Heart left ventricle (tissue), 16 donors: ENCODE data around the gene MME. TPM values are rescaled to one million over a fixed set of nuclear protein-coding genes. Genes with fewer than 3 reads are reported as not detected.

Experiments
- ATAC-seq, 4 donors: fragments of 200-7000 bp; cut with Tn5 transposase; one replicate each; pipeline ENCODE4 v1.9.1; 2020 to 2022; ENCODE audit warnings: moderate library complexity in 4 of 4, mild to moderate bottlenecking in 3 of 4, moderate number of reproducible peaks in 1 of 4
- DNase-seq, 5 donors: peaks; one replicate each; pipeline ENCODE4 v3.0.0-alpha.2; 2020
- H3K27ac ChIP-seq, 12 donors: fragments of 200-600 bp; sonication (generic) in 4 of 12; one replicate each; pipeline versions ENCODE4 v1.5.0 to v1.8.0; 2016 to 2022; ENCODE audit warnings: mild to moderate bottlenecking in 2 of 12
- H3K27me3 ChIP-seq, 9 donors: fragments of 200-600 bp; sonication (generic) in 2 of 9; one replicate each; pipeline versions ENCODE4 v1.5.1 to v1.8.0; 2016 to 2022; ENCODE audit warnings: mild to moderate bottlenecking in 3 of 9
- H3K36me3 ChIP-seq, 9 donors: fragments of 200-600 bp; sonication (generic) in 2 of 9; one replicate each; pipeline versions ENCODE4 v1.5.0 to v1.8.0; 2018 to 2022; ENCODE audit warnings: mild to moderate bottlenecking in 2 of 9
- H3K4me1 ChIP-seq, 12 donors: fragments of 200-600 bp; sonication (generic) in 4 of 12; one replicate each; pipeline versions ENCODE4 v1.5.0 to v1.8.0; 2016 to 2022; ENCODE audit warnings: mild to moderate bottlenecking in 3 of 12
- H3K4me3 ChIP-seq, 12 donors: fragments of 200-600 bp; sonication (generic) in 4 of 12; one replicate each; pipeline versions ENCODE4 v1.5.0 to v1.8.0; 2017 to 2022; ENCODE audit warnings: mild to moderate bottlenecking in 9 of 12, moderate library complexity in 4 of 12
- H3K9me3 ChIP-seq, 12 donors: fragments of 200-600 bp; sonication (generic) in 4 of 12; one replicate each; pipeline versions ENCODE4 v1.5.0 to v1.8.0; 2016 to 2022; ENCODE audit warnings: mild to moderate bottlenecking in 1 of 12
- POLR2A ChIP-seq, 2 donors: fragments of 450-650 bp; IDR thresholded peaks; one replicate each; pipeline ENCODE4 v1.6.1; 2017; ENCODE audit warnings: antibody characterized with exemption in 2 of 2, mild to moderate bottlenecking in 2 of 2, moderate library complexity in 2 of 2
- WGBS, 4 donors: extraction: QIAGEN DNeasy Blood & Tissue Kit in 2 of 4; methylation state at CpG; one replicate each; pipeline versions ENCODE4 v1.1.5 to v1.1.7; 2013 to 2018; 5-methylcytosine and 5-hydroxymethylcytosine counted together
- intact Hi-C, 10 donors: fragments of 100-400 bp; cut with DNase I; formaldehyde crosslinking; loops; one replicate each; pipeline versions ENCODE4 v1.11.1 to v1.14.2; 2022
- long read RNA-seq, 3 donors: library from polyadenylated mRNA; unstranded; transcript quantifications; one replicate each; pipeline ENCODE4 v2.0.0, GENCODE V29; 2020 to 2021
- polyA plus RNA-seq, 2 donors: library from polyadenylated mRNA; stranded (reverse); fragments of 200-250 nt; gene quantifications; one replicate each; pipeline ENCODE4 v1.2.3, GENCODE V29; 2013
- total RNA-seq, 9 donors: library from RNA; depleted of rRNA in 2 of 9; stranded (reverse); fragments of >200 nt in 2 of 9; fragmentation: NEBNext Ultra II Directional in 3 of 9; extraction: Animal tissue kit (Norgen Biotek cat#: 25700) in 3 of 9; gene quantifications; one replicate each; pipeline versions ENCODE4 v1.1.0 to v1.2.4, GENCODE V29; 2016 to 2023
- TF ChIP-seq, protein P1 (sequence below), 12 donors: fragments of 200-600 bp; sonication (generic) in 4 of 12; IDR thresholded peaks; one replicate each; pipeline versions ENCODE4 v1.5.0 to v1.8.0; 2018 to 2022; ENCODE audit warnings: antibody characterized with exemption in 12 of 12, mild to moderate bottlenecking in 5 of 12
- donor health status: ischemic (EF 13 %, LVEDD 7.1; RV severe dilation, severe dysfunction).
- donor health status: healthy with polysubstance abuse.
- donor health status: DM: no; HTN: yes; CAD: no.
- donor health status: DM: no; HTN: no; CAD: no.
- donor health status: ischemic (EF 25% LVEDD 6.9; RV normal size, moderate dysfunction).
- donor health status: ischemic (EF 25% LVEDD 5.7; RV mildly dilated, moderate dysfunction).
- donor health status: healthy.
- donor health status: DM: yes; HTN: yes; CAD: no.
- donor health status: ischemic (EF 35%, LVEDD 5.7; RV mildly dilated, moderate dysfunction).
- donor health status: nonischemic (EF 11% LVEDD 7.7; RV severe dilation, severe dysfunction).
- donor health status: DM: yes; HTN: yes; CAD: no.
- donor health status: PGD.
- donor health status: ischemic (EF 29% LVEDD 5.4; RV normal size, mild dysfunction).
- donor health status: nonischemic (EF 23%, LVEDD 6.1; RV moderate dilation, normal function).

Gene MME
- total RNA-seq = 10 to 100 TPM in 1 of 9 donors, 1 to 10 TPM in 7, under 1 TPM in 1; 0.88 to 18.5 (median 5.3) TPM
- polyA plus RNA-seq = 1 to 10 TPM in 1 of 2 donors, under 1 TPM in 1; 0.84 to 9.6 TPM
- long read RNA-seq, donor 1, partial matches to known transcripts = 0 of 1 reads
- long read RNA-seq, donor 1, other reads (novel, unspliced or antisense) = 1 of 1 reads
- long read RNA-seq, donor 2, full-length matches to known transcripts = 1 of 2 reads
- long read RNA-seq, donor 2, partial matches to known transcripts = 0 of 2 reads
- long read RNA-seq, donor 2, other reads (novel, unspliced or antisense) = 1 of 2 reads
- long read RNA-seq, donor 3, partial matches to known transcripts = 1 of 1 reads
- long read RNA-seq, donor 3, other reads (novel, unspliced or antisense) = 0 of 1 reads

DNA sequence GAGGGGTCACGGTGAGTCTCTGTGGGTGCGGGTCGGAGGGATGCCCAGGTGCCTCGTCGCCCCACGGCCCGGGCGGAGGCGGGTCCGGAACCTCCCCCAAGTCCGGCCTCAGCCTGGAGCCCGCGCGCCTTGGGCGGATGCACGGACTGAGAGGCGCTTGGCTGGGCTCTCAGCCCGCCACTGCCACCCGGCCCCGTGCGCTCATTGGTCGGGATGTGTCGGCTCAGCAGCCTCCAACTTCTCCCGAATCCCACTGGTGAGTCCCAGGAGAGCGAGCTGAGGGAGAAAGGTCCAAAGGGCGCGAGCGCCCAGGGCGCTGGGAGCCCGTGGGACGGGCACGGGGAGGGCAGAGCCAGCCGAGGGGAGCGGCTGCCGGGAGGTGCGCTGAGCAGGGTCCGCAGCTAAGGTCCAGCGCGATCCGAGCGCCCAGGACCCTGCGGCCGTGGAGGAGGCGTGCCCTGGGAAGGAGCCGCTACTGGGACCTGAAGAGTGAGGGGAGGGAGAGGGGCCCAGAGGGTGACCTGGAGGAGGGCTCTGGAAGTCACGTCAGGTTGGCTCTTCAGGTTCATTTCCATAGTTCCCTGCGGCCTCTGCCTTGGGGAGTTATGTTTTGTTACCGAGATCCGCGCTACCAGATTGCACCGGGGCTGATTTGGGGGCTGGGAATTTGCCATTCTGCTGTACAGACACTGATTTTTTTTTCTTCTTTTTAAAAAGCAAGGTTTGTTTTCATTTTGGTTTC is at the start of gene MME:
Gene MME, plus strand, starts transcription at position 574 of the 742 bp plus-strand sequence. CDS start 3,849 bp downstream, outside the sequence.
- DNase-seq (peak; percentile 14 to 67 (median 32)), ATAC-seq (peak; percentile 58 to 92 (median 82))
- H3K36me3 ChIP-seq = peaks cover 0 to 2% (median 0%) of the 10 kb centered on the region in 9 donors
- H3K9me3 ChIP-seq = peaks cover 0 to 14% (median 7%) of the 10 kb centered on the region in 12 donors
- TF ChIP-seq, protein P1, sequence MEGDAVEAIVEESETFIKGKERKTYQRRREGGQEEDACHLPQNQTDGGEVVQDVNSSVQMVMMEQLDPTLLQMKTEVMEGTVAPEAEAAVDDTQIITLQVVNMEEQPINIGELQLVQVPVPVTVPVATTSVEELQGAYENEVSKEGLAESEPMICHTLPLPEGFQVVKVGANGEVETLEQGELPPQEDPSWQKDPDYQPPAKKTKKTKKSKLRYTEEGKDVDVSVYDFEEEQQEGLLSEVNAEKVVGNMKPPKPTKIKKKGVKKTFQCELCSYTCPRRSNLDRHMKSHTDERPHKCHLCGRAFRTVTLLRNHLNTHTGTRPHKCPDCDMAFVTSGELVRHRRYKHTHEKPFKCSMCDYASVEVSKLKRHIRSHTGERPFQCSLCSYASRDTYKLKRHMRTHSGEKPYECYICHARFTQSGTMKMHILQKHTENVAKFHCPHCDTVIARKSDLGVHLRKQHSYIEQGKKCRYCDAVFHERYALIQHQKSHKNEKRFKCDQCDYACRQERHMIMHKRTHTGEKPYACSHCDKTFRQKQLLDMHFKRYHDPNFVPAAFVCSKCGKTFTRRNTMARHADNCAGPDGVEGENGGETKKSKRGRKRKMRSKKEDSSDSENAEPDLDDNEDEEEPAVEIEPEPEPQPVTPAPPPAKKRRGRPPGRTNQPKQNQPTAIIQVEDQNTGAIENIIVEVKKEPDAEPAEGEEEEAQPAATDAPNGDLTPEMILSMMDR (IDR thresholded peaks at IDR 0.05) = no peak
- TF ChIP-seq POLR2A (IDR thresholded peaks at IDR 0.05) = no peak
- H3K27me3 ChIP-seq = peaks cover 0 to 44% (median 17%) of the 10 kb centered on the region in 9 donors
- H3K27ac ChIP-seq = peak within 1 kb of the TSS in 4 of 12 donors; percentile 8 to 61 (median 28)
- 0 to 1% (median 1%) methylated on average over 28 to 51 of the region's 51 CpGs for WGBS, 4 donors
- peak within 1 kb of the TSS; percentile 33 to 75 (median 60) for H3K4me3 ChIP-seq
- intact Hi-C loops = no loop called here
- H3K4me1 ChIP-seq = peaks cover 0 to 21% (median 4%) of the 10 kb centered on the region in 12 donors

DNA sequence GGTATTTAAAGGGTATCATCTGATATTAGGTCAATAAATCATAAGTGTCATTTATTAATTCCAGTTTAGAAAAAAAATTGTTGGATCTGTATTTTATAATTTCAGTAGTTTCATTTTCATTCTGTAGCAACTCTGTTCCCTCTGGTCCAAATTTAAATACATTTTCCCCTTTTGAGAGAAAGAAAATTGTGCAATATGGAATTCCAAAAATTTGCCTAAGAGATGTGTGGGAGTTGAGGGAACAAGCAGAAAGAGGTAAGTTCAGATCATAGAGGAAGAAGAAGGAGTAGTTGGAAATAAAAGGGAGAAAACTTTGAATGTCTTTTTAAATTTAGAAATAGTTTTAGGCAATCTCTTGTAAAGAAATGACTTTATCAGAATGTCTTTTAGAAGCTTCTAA is 48.9 kb upstream of the MME start:
- intact Hi-C loops = no loop called here
- no peaks in the 10 kb centered on the region for H3K36me3 ChIP-seq
- H3K4me3 ChIP-seq = no peak overlapping the region
- no peak for DNase-seq
- peak overlapping the region in 1 of 12 donors; percentile 61 for H3K27ac ChIP-seq
- ATAC-seq = no peak
- peaks cover 0 to 35% (median 0%) of the 10 kb centered on the region in 12 donors for H3K4me1 ChIP-seq
- no peak for TF ChIP-seq POLR2A (IDR thresholded peaks at IDR 0.05)
- TF ChIP-seq, protein P1 (IDR thresholded peaks at IDR 0.05) = no peak
- H3K27me3 ChIP-seq = no peaks in the 10 kb centered on the region
- peaks cover 0 to 15% (median under 1%) of the 10 kb centered on the region in 12 donors for H3K9me3 ChIP-seq

DNA sequence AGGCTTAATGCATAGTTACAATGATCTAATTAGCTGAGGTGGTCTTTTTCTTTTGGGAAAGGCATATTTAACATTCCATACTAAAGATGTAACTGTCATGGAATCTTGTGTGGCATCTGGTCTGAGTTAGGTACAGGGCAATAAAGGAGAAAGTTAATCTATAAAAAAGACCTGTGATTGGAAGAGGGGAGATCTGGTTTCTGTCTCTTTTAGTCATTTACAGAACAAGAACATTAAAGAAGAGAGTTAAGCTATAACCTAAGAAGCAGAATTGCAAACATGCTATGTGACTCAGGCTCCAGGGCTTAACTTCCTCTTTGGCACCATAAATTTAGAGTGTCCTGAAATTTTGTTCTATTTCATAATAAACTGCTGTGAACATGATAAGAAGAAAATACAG is 47.2 kb upstream of the MME start:
- intact Hi-C loops = no loop called here
- H3K9me3 ChIP-seq = peaks cover 0 to 15% (median under 1%) of the 10 kb centered on the region in 12 donors

More for the DNA sequence above, 47.2 kb upstream of the MME start:
- no peak overlapping the region for H3K27ac ChIP-seq
- TF ChIP-seq POLR2A (IDR thresholded peaks at IDR 0.05) = no peak
- TF ChIP-seq, protein P1 (IDR thresholded peaks at IDR 0.05) = no peak
- peaks cover 0 to 26% (median 0%) of the 10 kb centered on the region in 12 donors for H3K4me1 ChIP-seq
- no peak for ATAC-seq
- no peaks in the 10 kb centered on the region for H3K27me3 ChIP-seq
- H3K36me3 ChIP-seq = no peaks in the 10 kb centered on the region
- H3K4me3 ChIP-seq = no peak overlapping the region
- no peak for DNase-seq
